MM.1S (cell line): ENCODE data around the gene CEP128.

Experiments used
- EZH2 ChIP-seq: fragments of 300-600 bp; sonication (generic); optimal IDR thresholded peaks from 2 replicates; pipeline ENCODE3; 2017; ENCODE audit warnings: low read depth, mild to moderate bottlenecking, antibody characterized with exemption, low read length, mixed read lengths
- TF ChIP-seq, protein P1 (sequence below): fragments of 300-600 bp; sonication (generic); IDR thresholded peaks from 2 replicates; pipeline ENCODE4 v1.5.1; 2016; ENCODE audit warnings: antibody characterized with exemption, low read length, mixed read lengths

GRCh38 chr14:80554139-80554538 is 387.4 kb downstream of the CEP128 start:
- TF ChIP-seq, protein P1, sequence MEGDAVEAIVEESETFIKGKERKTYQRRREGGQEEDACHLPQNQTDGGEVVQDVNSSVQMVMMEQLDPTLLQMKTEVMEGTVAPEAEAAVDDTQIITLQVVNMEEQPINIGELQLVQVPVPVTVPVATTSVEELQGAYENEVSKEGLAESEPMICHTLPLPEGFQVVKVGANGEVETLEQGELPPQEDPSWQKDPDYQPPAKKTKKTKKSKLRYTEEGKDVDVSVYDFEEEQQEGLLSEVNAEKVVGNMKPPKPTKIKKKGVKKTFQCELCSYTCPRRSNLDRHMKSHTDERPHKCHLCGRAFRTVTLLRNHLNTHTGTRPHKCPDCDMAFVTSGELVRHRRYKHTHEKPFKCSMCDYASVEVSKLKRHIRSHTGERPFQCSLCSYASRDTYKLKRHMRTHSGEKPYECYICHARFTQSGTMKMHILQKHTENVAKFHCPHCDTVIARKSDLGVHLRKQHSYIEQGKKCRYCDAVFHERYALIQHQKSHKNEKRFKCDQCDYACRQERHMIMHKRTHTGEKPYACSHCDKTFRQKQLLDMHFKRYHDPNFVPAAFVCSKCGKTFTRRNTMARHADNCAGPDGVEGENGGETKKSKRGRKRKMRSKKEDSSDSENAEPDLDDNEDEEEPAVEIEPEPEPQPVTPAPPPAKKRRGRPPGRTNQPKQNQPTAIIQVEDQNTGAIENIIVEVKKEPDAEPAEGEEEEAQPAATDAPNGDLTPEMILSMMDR, result no peak
- no peak for TF ChIP-seq EZH2
